SU-DHL-6 (cell line): ENCODE measurements around the gene ELMO2.

Source experiments
- EZH2phosphoT487 ChIP-seq: fragments of 200-600 bp; sonication (generic), shearing (Covaris generic); conservative IDR thresholded peaks from 2 replicates; pipeline ENCODE4 v1.6.1; 2018; ENCODE audit warnings: mild to moderate bottlenecking, antibody characterized with exemption, low read length, moderate library complexity, mixed read lengths
- TF ChIP-seq, protein P1 (sequence below): fragments of 200-600 bp; sonication (generic); IDR thresholded peaks from one replicate; pipeline ENCODE4 v1.5.1; 2017; ENCODE audit warnings: antibody characterized with exemption, mild to moderate bottlenecking, low read length, moderate library complexity; ENCODE audit not compliant: insufficient read depth, poor library complexity, severe bottlenecking

DNA sequence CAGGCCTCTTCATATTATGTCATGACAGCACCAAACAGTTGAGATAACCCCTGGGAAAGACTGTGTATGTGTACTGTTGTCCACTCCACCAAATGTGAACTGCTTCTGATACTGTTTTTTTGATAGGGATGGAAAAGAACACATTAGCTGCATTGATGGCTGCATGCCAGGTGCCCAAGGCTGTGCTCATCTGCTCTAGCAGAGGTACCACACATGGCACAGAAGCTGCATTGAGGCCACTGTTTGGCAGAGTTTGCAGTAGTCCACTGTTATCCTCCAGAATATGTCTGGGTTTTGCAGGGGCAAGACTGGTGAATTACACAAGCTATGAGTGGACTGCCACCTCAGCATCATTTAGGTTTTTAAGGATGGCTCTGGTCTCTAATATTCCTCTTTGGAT lies 28.2 kb upstream of the ELMO2 start:
- TF ChIP-seq, protein P1, sequence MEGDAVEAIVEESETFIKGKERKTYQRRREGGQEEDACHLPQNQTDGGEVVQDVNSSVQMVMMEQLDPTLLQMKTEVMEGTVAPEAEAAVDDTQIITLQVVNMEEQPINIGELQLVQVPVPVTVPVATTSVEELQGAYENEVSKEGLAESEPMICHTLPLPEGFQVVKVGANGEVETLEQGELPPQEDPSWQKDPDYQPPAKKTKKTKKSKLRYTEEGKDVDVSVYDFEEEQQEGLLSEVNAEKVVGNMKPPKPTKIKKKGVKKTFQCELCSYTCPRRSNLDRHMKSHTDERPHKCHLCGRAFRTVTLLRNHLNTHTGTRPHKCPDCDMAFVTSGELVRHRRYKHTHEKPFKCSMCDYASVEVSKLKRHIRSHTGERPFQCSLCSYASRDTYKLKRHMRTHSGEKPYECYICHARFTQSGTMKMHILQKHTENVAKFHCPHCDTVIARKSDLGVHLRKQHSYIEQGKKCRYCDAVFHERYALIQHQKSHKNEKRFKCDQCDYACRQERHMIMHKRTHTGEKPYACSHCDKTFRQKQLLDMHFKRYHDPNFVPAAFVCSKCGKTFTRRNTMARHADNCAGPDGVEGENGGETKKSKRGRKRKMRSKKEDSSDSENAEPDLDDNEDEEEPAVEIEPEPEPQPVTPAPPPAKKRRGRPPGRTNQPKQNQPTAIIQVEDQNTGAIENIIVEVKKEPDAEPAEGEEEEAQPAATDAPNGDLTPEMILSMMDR, result no peak
- TF ChIP-seq EZH2phosphoT487, result no peak
